ENCODE results near the gene KPNA6. TPM values are rescaled to one million over a fixed set of nuclear protein-coding genes. Genes with fewer than 3 reads are reported as not detected.
"Not testable (repeated sequence)": the region's sequence is repeated elsewhere in the genome, so short reads cannot be mapped to it uniquely, and the experiment has no call there.

KPNA6 gene
- total RNA-seq, 3 donors from 2014 or later, result 82.6 to 90.0 (median 88.1) TPM

DNA sequence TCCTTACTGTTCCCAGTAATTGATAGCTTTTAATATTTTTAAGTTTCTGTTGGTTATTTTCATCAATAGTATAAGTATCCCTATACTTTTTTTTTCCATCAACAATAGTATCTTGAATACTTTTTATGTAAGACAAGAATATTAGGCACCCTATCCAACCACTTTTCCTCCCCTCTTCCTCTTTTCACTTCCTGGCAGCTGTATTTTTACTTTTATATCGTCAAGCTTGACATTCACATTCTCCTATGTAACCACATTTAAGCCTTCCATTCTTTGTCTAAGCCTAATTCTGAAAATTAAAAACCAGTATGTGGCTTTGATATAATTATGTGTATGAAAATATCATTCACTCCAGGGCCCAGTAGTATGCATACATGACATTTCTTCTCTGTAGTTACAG is 25.8 kb upstream of the KPNA6 start:
- Mint-ChIP-seq H3K9me3 (no peaks in the 10 kb centered on the region), H3K4me3 (no peak overlapping the region), H3K36me3 (ENCODE audit: insufficient read depth) (peaks cover 35% of the 10 kb centered on the region), H3K4me1 (ENCODE audit: low read depth) (no peaks in the 10 kb centered on the region), H3K27me3 (ENCODE audit: low read depth) (no peaks in the 10 kb centered on the region)
- ATAC-seq (no peak), DNase-seq (no peak)

DNA sequence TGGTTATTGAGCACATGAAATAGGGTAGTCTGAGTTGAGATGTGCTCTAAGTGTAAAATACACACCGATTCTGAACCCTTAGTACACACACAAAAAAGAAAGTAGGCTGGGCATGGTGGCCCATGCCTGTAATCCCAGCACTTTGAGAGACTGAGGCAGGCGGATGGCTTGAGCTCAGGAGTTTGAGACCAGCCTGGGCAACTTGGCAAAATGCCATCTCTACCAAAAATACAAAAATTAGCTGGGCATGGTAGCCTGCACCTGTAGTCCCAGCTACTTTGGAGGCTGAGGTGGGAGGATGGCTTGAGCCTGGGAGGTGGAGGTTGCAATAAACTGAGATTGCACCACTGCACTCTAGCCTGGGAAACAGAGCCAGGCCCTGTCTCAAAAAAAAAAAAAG is 21.5 kb upstream of the KPNA6 start:
- H3K4me3 Mint-ChIP-seq; ATAC-seq; DNase-seq; H3K27me3 Mint-ChIP-seq (ENCODE audit: low read depth); H3K4me1 Mint-ChIP-seq (ENCODE audit: low read depth); H3K9me3 Mint-ChIP-seq: not testable (repeated sequence)
- H3K36me3 Mint-ChIP-seq (ENCODE audit: insufficient read depth), result peaks cover 30% of the 10 kb centered on the region

DNA sequence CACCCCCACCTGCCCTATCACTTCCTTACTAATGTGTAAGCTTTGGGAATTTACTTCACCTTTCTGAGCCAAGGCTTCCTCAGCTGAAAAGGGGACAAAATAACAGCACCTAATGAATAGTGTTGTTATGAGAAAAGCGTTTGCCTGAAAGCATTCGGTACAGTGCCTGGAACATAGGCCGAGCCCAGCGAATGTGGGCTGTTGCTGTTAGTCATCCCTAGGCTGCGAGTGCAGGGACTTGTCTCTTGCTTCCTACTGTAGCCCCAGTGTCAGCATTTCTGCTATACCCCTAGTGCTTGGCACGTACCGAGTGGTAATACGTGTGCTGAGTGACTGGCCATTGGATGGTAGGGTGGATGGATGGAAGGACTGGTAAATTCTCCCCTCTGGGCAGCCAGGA is 16.7 kb upstream of the KPNA6 start:
- DNase-seq (no peak), ATAC-seq (no peak)
- Mint-ChIP-seq H3K36me3 (ENCODE audit: insufficient read depth) (peaks cover 22% of the 10 kb centered on the region), H3K4me1 (ENCODE audit: low read depth) (no peaks in the 10 kb centered on the region), H3K9me3 (no peaks in the 10 kb centered on the region), H3K4me3 (no peak overlapping the region), H3K27me3 (ENCODE audit: low read depth) (no peaks in the 10 kb centered on the region)

DNA sequence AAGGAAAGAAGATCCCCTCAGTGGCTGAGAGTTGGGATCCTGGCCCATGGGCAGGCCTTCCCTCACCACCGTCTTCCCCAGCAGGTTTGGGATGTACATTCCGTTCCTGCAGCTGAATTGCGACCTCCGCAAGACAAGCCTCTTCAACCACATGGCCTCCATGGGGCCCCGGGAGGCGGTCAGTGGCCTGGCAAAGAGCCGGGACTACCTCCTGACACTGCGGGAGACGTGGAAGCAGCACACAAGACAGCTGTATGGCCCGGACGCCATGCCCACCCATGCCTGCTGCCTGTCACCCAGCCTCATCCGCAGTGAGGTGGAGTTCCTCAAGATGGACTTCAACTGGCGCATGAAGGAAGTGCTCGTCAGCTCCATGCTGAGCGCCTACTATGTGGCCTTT is 16.3 kb upstream of the KPNA6 start:
- H3K4me1 Mint-ChIP-seq (ENCODE audit: low read depth), result no peaks in the 10 kb centered on the region
- DNase-seq (no peak), ATAC-seq (no peak)
- peaks cover 20% of the 10 kb centered on the region for H3K36me3 Mint-ChIP-seq (ENCODE audit: insufficient read depth)
- H3K4me3 Mint-ChIP-seq, result no peak overlapping the region
- no peaks in the 10 kb centered on the region for H3K27me3 Mint-ChIP-seq (ENCODE audit: low read depth)
- no peaks in the 10 kb centered on the region for H3K9me3 Mint-ChIP-seq

DNA sequence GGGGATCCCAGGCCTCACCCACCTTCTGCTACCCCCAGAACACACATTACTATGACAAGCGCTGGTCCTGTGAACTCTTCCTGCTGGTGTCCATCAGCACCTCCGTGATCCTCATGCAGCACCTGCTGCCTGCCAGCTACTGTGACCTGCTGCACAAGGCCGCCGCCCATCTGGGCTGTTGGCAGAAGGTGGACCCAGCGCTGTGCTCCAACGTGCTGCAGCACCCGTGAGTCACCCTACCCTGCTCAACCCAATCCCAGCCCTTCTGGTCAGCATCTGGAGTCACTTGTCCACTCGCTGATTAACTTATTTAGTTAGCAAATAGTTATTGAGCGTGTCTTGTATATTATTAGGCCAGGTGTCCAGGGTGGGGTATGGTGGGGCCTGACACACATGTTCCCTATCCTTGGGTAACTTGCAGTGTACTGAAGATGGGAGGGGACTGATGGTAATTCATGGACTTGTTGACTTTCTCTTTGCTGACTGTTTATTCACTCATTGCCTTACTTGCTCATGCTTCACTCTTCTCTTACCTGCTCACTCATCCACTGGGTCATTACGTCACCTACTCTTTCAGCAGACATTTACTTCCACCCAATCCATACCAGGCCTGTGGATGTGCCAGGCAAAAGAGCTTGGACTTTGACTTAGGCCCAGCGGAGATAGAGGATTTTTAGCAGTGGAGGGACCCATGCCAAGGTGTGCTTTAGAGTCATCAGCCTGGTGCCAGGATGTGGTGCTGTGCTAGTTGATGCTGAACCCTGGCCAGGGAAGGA is 12.9 kb upstream of the KPNA6 start:
- Mint-ChIP-seq H3K4me1 (ENCODE audit: low read depth) (no peaks in the 10 kb centered on the region), H3K36me3 (ENCODE audit: insufficient read depth) (peaks cover 23% of the 10 kb centered on the region), H3K9me3 (no peaks in the 10 kb centered on the region), H3K27me3 (ENCODE audit: low read depth) (no peaks in the 10 kb centered on the region), H3K4me3 (no peak overlapping the region)
- no peak for DNase-seq
- no peak for ATAC-seq

DNA sequence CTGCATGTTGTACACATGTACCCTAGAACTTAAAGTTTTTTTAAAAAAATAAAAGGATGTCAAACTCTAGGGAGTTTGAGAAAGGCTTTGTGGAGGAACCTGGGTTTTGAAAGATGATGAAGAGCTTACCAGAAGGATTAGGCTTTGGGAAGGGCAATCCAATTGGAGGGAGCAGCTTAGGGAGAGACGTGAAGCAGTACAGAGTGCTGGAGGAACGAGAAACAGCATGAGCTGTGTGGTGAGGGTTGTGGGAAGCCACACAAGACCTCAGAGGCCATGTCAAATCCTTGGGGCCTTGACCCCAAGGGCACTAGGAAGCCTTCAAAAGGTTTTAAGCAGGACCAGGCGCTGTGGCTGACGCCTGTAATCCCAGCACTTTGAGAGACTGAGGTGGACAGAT is 8.4 kb upstream of the KPNA6 start:
- DNase-seq (no peak), ATAC-seq (no peak)
- Mint-ChIP-seq H3K4me1 (ENCODE audit: low read depth) (peaks cover 4% of the 10 kb centered on the region), H3K4me3 (no peak overlapping the region), H3K9me3 (no peaks in the 10 kb centered on the region), H3K36me3 (ENCODE audit: insufficient read depth) (peaks cover 23% of the 10 kb centered on the region), H3K27me3 (ENCODE audit: low read depth) (no peaks in the 10 kb centered on the region)

DNA sequence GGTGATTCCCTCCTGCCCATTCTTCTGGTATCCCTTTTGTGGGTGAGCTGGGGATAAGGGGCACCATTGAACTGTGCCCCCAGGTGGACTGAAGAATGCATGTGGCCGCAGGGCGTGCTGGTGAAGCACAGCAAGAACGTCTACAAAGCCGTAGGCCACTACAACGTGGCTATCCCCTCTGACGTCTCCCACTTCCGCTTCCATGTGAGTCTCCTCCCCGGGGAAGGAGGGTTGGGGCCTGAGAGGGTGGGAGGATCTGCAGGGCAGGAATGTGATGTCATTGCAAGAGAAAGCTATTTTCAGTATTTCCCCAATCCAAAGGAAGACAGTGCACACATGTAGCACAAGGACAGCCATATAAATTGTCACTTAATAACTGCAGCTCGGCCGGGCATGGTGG is 7.5 kb upstream of the KPNA6 start:
- ATAC-seq (no peak), DNase-seq (no peak)
- peaks cover 4% of the 10 kb centered on the region for H3K4me1 Mint-ChIP-seq (ENCODE audit: low read depth)
- no peak overlapping the region for H3K4me3 Mint-ChIP-seq
- H3K36me3 Mint-ChIP-seq (ENCODE audit: insufficient read depth), result peaks cover 16% of the 10 kb centered on the region
- H3K27me3 Mint-ChIP-seq (ENCODE audit: low read depth), result no peaks in the 10 kb centered on the region
- no peaks in the 10 kb centered on the region for H3K9me3 Mint-ChIP-seq

DNA sequence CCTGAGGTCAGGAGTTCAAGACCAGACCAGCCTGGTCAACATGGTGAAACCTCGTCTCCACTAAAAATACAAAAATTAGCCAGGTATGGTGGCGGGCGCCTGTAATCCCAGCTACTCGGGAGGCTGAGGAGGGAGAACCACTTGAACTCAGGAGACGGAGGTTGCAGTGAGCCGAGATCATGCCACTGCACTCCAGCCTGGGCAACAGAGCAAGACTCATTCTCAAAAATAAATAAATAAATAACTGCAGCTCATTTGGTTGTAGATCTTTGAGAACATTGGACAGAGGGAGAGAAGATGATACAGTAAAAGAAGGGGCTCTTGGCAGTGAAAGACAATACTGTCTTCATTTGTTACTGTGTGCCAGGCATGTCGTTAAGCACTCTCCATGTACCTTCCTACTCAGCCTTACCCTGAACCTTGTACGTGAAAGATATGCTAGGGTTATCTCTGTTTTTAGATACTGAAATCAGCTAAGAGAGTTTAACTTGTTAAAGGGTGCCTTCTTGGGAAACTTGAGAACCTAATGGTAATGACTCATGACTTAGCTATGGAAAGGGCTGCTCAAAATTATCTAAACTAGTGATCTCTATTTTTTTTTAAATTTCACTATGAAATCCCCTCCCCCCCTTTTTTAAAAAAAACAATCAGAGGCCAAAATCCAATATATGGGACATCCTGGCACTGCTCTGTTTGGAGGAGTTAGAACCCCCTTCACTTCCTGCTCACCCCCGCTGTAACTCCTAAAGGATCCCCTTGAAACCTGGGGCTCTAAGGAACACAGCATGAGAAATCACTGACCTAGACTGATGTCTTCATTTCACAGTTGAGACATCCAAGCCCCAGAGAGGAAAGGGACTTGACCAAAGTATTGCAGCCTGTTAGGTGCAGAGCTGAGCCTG is 6.8 kb upstream of the KPNA6 start:
- Mint-ChIP-seq H3K27me3 (ENCODE audit: low read depth) (no peaks in the 10 kb centered on the region), H3K4me3 (no peak overlapping the region), H3K9me3 (no peaks in the 10 kb centered on the region), H3K4me1 (ENCODE audit: low read depth) (peaks cover 4% of the 10 kb centered on the region), H3K36me3 (ENCODE audit: insufficient read depth) (peaks cover 14% of the 10 kb centered on the region)
- ATAC-seq (no peak), DNase-seq (no peak)

DNA sequence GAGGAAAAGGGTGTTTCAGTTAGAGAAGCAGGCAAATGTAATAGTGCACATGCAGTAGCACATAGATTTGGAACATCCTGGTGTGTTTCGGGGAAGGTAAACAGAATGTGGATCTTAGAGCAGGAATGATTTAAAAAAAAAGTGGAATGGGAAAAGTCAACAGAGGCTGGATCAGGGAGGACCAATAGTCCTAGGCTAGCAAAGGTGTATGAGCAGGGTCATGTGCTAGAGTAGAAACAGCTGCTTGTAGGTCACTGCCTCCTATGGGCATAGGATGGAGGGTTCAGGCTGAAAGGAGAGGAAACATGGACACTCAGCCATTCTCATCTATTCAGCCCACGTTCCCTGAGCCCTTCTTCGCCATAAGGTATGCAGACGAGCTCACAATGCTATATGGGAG is 3.7 kb upstream of the KPNA6 start:
- ATAC-seq (no peak), DNase-seq (no peak)
- Mint-ChIP-seq H3K36me3 (ENCODE audit: insufficient read depth) (peaks cover 9% of the 10 kb centered on the region), H3K4me3 (no peak overlapping the region), H3K9me3 (no peaks in the 10 kb centered on the region), H3K4me1 (ENCODE audit: low read depth) (peaks cover 8% of the 10 kb centered on the region), H3K27me3 (ENCODE audit: low read depth) (no peaks in the 10 kb centered on the region)

DNA sequence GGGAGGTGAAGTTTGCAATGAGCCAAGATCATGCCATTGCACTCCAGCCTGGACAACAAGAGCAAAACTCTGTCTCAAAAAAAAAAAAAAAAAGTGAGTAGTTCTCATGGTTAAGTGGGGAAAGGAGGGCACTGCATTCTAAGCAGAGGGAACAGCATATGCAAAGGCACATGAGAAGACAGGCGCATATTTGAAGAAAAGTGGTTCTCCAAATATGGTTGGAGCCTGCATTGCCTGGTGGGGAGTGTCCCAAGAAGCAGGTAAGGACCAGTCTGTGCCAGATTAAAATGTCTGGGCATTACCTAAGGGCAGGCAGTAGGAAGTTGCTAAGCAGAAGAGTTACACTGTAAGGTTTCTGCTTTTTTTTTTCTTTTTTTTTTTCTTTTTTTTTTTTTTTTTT is 2.5 kb upstream of the KPNA6 start:
- H3K9me3 Mint-ChIP-seq, result no peaks in the 10 kb centered on the region
- peaks cover 7% of the 10 kb centered on the region for H3K36me3 Mint-ChIP-seq (ENCODE audit: insufficient read depth)
- ATAC-seq, result no peak
- no peaks in the 10 kb centered on the region for H3K27me3 Mint-ChIP-seq (ENCODE audit: low read depth)
- no peak overlapping the region for H3K4me3 Mint-ChIP-seq
- DNase-seq, result no peak
- H3K4me1 Mint-ChIP-seq (ENCODE audit: low read depth), result peaks cover 17% of the 10 kb centered on the region

DNA sequence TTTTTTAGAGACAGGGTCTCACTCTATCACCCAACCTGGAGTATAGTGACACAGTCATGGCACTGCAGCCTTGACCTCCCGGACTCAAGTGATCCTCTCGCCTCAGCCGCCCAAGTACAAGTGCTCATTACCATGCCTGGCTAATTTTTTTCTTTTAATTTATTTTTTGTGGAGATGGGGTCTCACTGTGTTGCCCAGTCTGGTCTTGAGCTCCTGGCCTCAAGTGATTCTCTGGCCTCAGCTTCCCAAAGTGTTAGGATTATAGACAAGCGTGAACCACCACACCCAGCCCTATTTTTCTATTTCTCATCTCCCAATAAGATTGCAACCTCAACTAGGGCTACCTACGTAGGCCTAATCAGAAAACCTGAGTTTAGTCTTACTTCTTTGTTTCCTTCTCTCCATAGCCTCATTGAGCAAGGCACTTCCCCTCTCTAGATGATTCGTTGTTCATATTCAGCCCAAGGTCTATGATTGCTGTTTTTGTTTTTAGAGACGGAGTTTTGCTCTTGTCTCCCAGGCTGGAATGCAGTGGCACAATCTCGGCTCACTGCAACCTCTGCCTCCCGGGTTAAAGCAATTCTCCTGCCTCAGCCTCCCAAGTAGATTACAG is 1.1 kb upstream of the KPNA6 start:
- no peaks in the 10 kb centered on the region for H3K27me3 Mint-ChIP-seq (ENCODE audit: low read depth)
- no peaks in the 10 kb centered on the region for H3K9me3 Mint-ChIP-seq
- DNase-seq, result no peak
- ATAC-seq, result no peak
- peaks cover 4% of the 10 kb centered on the region for H3K36me3 Mint-ChIP-seq (ENCODE audit: insufficient read depth)
- peak overlapping the region; percentile 50 for H3K4me3 Mint-ChIP-seq
- H3K4me1 Mint-ChIP-seq (ENCODE audit: low read depth), result peaks cover 27% of the 10 kb centered on the region

DNA sequence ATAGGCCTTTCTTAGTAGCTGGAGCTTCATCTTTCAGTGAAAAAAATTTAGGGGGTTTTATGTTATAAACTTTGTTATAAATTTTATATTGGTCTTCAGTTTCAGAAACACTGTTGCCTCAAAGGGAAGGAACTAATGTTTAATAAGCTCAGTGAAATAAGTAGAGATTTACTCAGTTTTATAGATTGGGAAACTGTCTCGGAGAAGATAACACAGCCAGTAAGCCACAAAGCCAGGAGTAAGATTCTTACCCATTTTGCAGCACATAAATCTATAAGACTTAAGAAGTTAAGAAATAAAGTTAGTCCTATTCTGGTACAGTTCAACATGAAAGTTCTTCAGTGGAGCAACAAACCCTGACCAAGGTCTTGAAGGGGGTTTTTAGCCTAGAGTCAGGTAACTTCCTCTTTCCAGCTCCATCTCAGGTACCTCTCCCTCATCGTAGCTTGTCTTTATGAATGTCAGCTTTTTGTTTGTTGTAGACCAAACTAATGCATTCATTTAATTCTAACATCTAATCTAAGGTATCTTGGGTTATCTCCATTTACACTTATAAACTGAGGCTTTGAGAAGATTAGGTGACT is 3.3 kb downstream of the KPNA6 start:
- DNase-seq, result no peak
- ATAC-seq, result no peak
- Mint-ChIP-seq H3K27me3 (ENCODE audit: low read depth) (no peaks in the 10 kb centered on the region), H3K36me3 (ENCODE audit: insufficient read depth) (peaks cover 6% of the 10 kb centered on the region), H3K9me3 (no peaks in the 10 kb centered on the region), H3K4me1 (ENCODE audit: low read depth) (peaks cover 57% of the 10 kb centered on the region), H3K4me3 (peak overlapping the region; percentile 44)

DNA sequence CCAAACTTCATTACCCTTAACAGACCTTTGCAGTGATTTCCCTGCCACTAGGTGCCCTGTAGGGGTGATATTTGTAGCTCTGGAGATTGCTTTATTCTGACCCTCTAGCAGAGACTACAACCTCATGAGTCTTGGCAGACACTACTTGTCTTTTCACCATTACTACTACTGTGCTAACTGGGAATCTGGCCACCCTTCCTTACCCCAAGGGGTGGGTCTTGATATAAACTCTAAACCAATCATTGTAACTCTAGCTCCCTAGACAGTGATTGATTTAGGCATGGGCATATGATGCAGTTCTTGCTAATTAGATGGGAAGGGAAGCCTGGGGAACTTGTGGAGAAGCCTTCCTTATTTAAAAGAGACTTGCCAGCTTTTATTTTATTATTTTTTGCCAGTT is 3.9 kb downstream of the KPNA6 start:
- peaks cover 8% of the 10 kb centered on the region for H3K36me3 Mint-ChIP-seq (ENCODE audit: insufficient read depth)
- peak overlapping the region; percentile 44 for H3K4me3 Mint-ChIP-seq
- peaks cover 63% of the 10 kb centered on the region for H3K4me1 Mint-ChIP-seq (ENCODE audit: low read depth)

DNA sequence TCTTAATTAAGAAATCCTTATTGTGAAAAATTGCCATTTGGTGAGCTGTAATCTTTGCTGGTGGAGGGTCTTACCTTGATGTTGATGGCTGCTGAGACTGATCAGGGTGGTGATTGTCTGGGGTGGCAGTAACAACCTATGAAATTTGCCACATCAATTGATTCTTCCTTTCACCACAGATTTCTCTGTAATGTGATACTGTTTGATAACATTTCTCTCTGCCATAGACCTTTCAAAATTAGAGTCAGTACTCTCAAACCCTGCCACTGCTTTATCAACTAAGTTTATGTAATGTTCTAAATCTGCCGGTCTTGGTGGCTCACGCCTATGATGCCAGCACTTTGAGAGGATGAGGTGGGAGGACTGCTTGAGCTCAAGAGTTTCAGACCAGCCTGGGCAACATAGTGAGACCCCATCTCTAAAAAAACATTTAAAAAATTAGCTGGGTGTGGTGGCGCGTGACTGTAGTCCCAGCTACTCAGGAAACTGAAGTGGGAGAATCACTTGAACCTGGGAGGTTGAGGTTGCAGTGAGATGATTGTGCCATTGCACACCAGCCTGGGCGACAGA is 5.0 kb downstream of the KPNA6 start:
- Mint-ChIP-seq H3K27me3 (ENCODE audit: low read depth) (no peaks in the 10 kb centered on the region), H3K4me3 (peak overlapping the region; percentile 2)
- ATAC-seq, result peak in 1 of 2 donors; percentile 16

More for the DNA sequence above, 3.9 kb downstream of the KPNA6 start:
- no peak for DNase-seq
- ATAC-seq, result no peak
- Mint-ChIP-seq H3K9me3 (no peaks in the 10 kb centered on the region), H3K27me3 (ENCODE audit: low read depth) (no peaks in the 10 kb centered on the region)

More for the DNA sequence above, 5.0 kb downstream of the KPNA6 start:
- no peak for DNase-seq
- H3K36me3 Mint-ChIP-seq (ENCODE audit: insufficient read depth), result peaks cover 9% of the 10 kb centered on the region
- peaks cover 61% of the 10 kb centered on the region for H3K4me1 Mint-ChIP-seq (ENCODE audit: low read depth)
- no peaks in the 10 kb centered on the region for H3K9me3 Mint-ChIP-seq
